ENCODE measurements around the gene RNF113B. TPM values are rescaled to one million over a fixed set of nuclear protein-coding genes. Genes with fewer than 3 reads are reported as not detected.

RNF113B gene
- total RNA-seq, 2 experiments from 2014 or later = not detected

- H3K36me3 Mint-ChIP-seq (ENCODE audit: low read depth) = no peaks in the 10 kb centered on the region
These were observed 38.4 kb upstream of the RNF113B start for GRCh38 chr13:98215508-98215907.

DNA sequence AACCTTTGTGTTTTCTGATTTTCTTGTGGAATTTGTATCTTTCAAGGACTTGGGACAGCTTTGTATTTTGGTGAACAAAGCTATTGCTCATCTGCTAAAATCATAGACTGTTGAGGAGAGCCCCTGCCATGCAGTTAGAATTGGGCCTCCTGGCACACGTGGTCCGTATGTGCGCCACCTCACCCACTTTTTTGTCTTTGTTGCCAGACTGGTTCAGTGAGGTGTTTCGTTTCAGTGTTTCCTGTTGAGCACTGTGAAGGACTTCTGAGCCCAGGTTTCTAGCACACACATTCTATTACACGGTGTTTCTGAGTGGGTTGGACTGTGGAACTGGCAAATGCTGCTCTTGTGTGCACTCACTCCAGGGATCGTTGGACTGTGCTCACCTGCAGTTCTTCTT lies 37.6 kb upstream of the RNF113B start:
- DNase-seq = no peak
- Mint-ChIP-seq H3K4me3 (no peak overlapping the region), H3K4me1 (no peaks in the 10 kb centered on the region), H3K9me3 (no peaks in the 10 kb centered on the region), H3K27ac (no peak overlapping the region), H3K27me3 (peaks cover 1% of the 10 kb centered on the region), H3K36me3 (ENCODE audit: low read depth) (no peaks in the 10 kb centered on the region)
- ChIA-PET POLR2A (no interaction called here), CTCF (no interaction called here)

More at GRCh38 chr13:98215508-98215907, 38.4 kb upstream of the RNF113B start:
- H3K27me3 Mint-ChIP-seq = peaks cover 1% of the 10 kb centered on the region
- ChIA-PET POLR2A (no interaction called here), CTCF (no interaction called here)
- no peak for DNase-seq
- H3K4me1 Mint-ChIP-seq = no peaks in the 10 kb centered on the region
- no peak overlapping the region for H3K4me3 Mint-ChIP-seq
- no peaks in the 10 kb centered on the region for H3K9me3 Mint-ChIP-seq
- no peak overlapping the region for H3K27ac Mint-ChIP-seq

DNA sequence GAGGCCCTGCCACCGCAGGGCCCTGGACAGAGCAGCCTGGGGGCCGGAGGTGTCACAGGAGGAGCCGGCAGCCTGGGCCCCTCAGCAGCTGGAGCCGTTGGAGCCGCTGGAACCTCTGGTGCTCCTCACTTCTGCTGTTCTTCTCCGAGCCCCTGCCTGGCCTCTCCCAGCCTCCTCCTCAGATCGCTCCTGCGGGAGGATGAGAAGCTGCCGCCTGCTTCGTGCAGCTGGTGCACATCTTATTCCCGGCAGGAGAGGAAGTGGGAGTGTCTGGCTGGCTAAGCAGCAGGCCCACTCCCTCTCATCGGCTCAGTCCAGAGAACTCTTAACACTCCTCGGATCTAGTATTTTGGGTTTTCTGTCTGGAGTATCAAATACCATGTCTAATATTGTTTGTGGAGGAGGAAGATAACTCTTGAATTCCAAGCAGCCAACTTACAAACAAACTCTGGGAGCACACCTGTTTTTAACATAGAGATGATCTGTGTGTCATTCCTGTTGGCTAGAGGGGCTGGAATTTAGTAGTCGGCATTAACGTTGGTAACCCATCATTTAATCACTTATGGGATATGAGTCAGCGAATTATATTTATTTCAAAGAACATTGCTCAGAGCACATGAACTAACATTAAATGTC lies 37.1 kb upstream of the RNF113B start:
- H3K9me3 Mint-ChIP-seq = no peaks in the 10 kb centered on the region
- H3K4me1 Mint-ChIP-seq = no peaks in the 10 kb centered on the region
- H3K36me3 Mint-ChIP-seq (ENCODE audit: low read depth) = no peaks in the 10 kb centered on the region
- no peak overlapping the region for H3K4me3 Mint-ChIP-seq
- peaks cover 1% of the 10 kb centered on the region for H3K27me3 Mint-ChIP-seq
- ChIA-PET POLR2A (no interaction called here), CTCF (no interaction called here)
- H3K27ac Mint-ChIP-seq = no peak overlapping the region
- DNase-seq = no peak

GRCh38 chr13:98213354-98213753 lies 36.3 kb upstream of the RNF113B start:
- ChIA-PET CTCF (no interaction called here), POLR2A (no interaction called here)
- Mint-ChIP-seq H3K27me3 (no peaks in the 10 kb centered on the region), H3K4me1 (no peaks in the 10 kb centered on the region), H3K9me3 (peaks cover 3% of the 10 kb centered on the region), H3K36me3 (ENCODE audit: low read depth) (no peaks in the 10 kb centered on the region), H3K27ac (no peak overlapping the region), H3K4me3 (no peak overlapping the region)
- no peak for DNase-seq

- Mint-ChIP-seq H3K4me1 (no peaks in the 10 kb centered on the region), H3K27ac (no peak overlapping the region), H3K27me3 (no peaks in the 10 kb centered on the region), H3K9me3 (peaks cover 3% of the 10 kb centered on the region), H3K36me3 (ENCODE audit: low read depth) (no peaks in the 10 kb centered on the region), H3K4me3 (no peak overlapping the region)
- CTCF ChIA-PET = interaction anchor here (0.6 kb wide), 1 partner anchor 19 kb away, joined by 4 read pairs; no protein-coding TSS in a partner anchor
- POLR2A ChIA-PET = no interaction called here
- no peak for DNase-seq
These were observed 35.7 kb upstream of the RNF113B start for GRCh38 chr13:98212763-98213162.

- no peaks in the 10 kb centered on the region for H3K36me3 Mint-ChIP-seq (ENCODE audit: low read depth)
These were observed 31.5 kb upstream of the RNF113B start for GRCh38 chr13:98208606-98209005.

DNA sequence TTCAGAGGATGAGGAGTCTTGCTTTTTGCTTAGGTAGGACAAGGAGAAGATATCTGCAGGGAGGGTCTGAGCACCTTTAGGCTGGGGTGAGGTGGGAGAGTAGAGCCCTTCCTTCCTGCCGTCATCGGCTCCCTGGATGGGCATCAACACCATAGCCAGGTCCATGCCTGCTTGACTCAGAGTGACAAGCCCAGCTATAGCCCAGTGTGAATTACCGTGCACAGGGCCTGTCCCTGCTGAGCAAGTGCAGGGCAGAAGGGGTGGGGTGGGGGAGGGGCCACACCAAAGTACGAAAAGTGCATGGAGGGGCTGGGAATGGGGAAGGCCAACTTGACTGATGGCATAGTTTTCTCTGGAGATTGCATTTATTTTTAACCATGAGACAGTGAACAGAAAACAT lies 30.3 kb upstream of the RNF113B start:
- H3K4me1 Mint-ChIP-seq = no peaks in the 10 kb centered on the region
- ChIA-PET CTCF (no interaction called here), POLR2A (no interaction called here)
- peaks cover 4% of the 10 kb centered on the region for H3K27me3 Mint-ChIP-seq
- no peaks in the 10 kb centered on the region for H3K36me3 Mint-ChIP-seq (ENCODE audit: low read depth)
- H3K27ac Mint-ChIP-seq = no peak overlapping the region
- no peak overlapping the region for H3K4me3 Mint-ChIP-seq
- no peak for DNase-seq
- H3K9me3 Mint-ChIP-seq = peaks cover 3% of the 10 kb centered on the region

More at GRCh38 chr13:98208606-98209005, 31.5 kb upstream of the RNF113B start:
- ChIA-PET POLR2A (no interaction called here), CTCF (no interaction called here)
- Mint-ChIP-seq H3K9me3 (peaks cover 3% of the 10 kb centered on the region), H3K4me1 (no peaks in the 10 kb centered on the region), H3K27me3 (peaks cover 3% of the 10 kb centered on the region), H3K27ac (no peak overlapping the region), H3K4me3 (no peak overlapping the region)
- no peak for DNase-seq

DNA sequence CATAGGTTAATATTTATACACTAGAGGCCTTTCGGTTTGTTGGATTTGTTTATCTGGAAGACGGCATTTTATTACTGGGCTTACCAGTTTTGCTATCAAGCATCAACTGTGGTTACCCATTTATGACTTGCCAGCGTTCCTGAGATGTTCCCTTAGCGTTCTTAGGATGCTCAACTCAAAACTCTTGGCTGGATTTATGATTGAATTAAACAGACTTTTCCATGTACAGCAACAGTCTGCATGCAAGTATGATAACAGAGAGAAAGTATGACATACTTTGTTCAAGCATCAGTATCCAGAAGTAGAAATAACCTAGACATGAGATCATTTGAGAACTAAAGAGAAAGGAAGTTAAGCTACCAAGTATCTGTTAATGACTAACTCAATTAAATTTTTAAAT lies 29.9 kb upstream of the RNF113B start:
- ChIA-PET POLR2A (no interaction called here), CTCF (no interaction called here)
- H3K4me3 Mint-ChIP-seq = no peak overlapping the region
- H3K36me3 Mint-ChIP-seq (ENCODE audit: low read depth) = no peaks in the 10 kb centered on the region
- peaks cover 3% of the 10 kb centered on the region for H3K9me3 Mint-ChIP-seq
- no peak overlapping the region for H3K27ac Mint-ChIP-seq
- no peak for DNase-seq
- H3K27me3 Mint-ChIP-seq = peaks cover 5% of the 10 kb centered on the region
- H3K4me1 Mint-ChIP-seq = no peaks in the 10 kb centered on the region

DNA sequence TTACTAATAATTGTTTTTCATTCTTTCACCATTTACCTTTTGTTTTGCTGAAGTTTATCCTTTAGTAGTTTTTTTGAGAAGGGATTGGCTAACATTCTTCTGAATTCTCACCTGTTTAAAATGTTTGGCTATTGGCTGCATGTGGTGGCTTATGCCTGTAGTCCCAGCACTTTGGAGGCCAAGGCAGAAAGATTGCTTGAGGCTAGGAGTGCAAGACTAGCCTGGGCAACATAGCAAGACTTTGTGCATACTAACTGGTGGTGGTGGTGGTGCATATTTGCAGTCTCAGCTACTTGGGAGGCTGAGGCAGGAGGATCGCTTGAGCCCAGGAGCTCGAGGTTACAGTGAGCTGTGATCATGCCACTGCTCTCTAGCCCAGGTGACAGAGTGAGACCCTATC lies 27.5 kb upstream of the RNF113B start:
- Mint-ChIP-seq H3K4me3 (no peak overlapping the region), H3K27ac (no peak overlapping the region), H3K27me3 (peaks cover 6% of the 10 kb centered on the region), H3K36me3 (ENCODE audit: low read depth) (no peaks in the 10 kb centered on the region), H3K9me3 (peaks cover 3% of the 10 kb centered on the region), H3K4me1 (no peaks in the 10 kb centered on the region)
- no peak for DNase-seq
- POLR2A ChIA-PET = no interaction called here
- CTCF ChIA-PET = no interaction called here

GRCh38 chr13:98203646-98204326 lies 26.7 kb upstream of the RNF113B start:
- H3K36me3 Mint-ChIP-seq (ENCODE audit: low read depth) = no peaks in the 10 kb centered on the region
- peaks cover 6% of the 10 kb centered on the region for H3K27me3 Mint-ChIP-seq
- ChIA-PET CTCF (no interaction called here), POLR2A (no interaction called here)
- H3K9me3 Mint-ChIP-seq = peaks cover 3% of the 10 kb centered on the region
- H3K4me3 Mint-ChIP-seq = no peak overlapping the region
- no peak for DNase-seq
- no peaks in the 10 kb centered on the region for H3K4me1 Mint-ChIP-seq
- no peak overlapping the region for H3K27ac Mint-ChIP-seq

- Mint-ChIP-seq H3K4me3 (no peak overlapping the region), H3K36me3 (ENCODE audit: low read depth) (no peaks in the 10 kb centered on the region), H3K27me3 (peaks cover 6% of the 10 kb centered on the region), H3K9me3 (no peaks in the 10 kb centered on the region), H3K27ac (no peak overlapping the region), H3K4me1 (no peaks in the 10 kb centered on the region)
- CTCF ChIA-PET = no interaction called here
- POLR2A ChIA-PET = no interaction called here
- no peak for DNase-seq
These were observed 24.9 kb upstream of the RNF113B start for GRCh38 chr13:98201984-98202383.

DNA sequence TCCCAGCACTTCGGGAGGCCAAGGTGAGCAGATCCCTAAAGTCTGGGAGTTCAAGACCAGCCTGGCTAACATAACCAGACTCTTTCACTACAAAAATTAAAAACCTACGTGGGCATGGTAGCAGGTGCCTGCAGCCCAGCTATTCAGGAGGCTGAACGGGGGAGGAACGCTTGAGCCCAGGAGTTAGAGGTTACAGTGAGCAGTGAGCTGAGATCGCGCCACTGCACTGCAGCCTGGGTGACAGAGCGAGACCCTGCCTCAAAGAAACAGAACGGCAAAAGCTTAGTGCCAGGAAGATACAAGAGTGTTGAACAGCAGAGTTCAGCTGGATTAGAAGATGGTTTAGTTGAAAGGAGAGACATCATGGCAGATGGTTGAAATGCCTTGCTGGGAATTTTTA lies 24.1 kb upstream of the RNF113B start:
- ChIA-PET POLR2A (no interaction called here), CTCF (no interaction called here)
- H3K36me3 Mint-ChIP-seq (ENCODE audit: low read depth) = no peaks in the 10 kb centered on the region
- no peak for DNase-seq
- no peak overlapping the region for H3K4me3 Mint-ChIP-seq
- no peaks in the 10 kb centered on the region for H3K9me3 Mint-ChIP-seq
- peaks cover 6% of the 10 kb centered on the region for H3K27me3 Mint-ChIP-seq
- H3K4me1 Mint-ChIP-seq = no peaks in the 10 kb centered on the region
- no peak overlapping the region for H3K27ac Mint-ChIP-seq

DNA sequence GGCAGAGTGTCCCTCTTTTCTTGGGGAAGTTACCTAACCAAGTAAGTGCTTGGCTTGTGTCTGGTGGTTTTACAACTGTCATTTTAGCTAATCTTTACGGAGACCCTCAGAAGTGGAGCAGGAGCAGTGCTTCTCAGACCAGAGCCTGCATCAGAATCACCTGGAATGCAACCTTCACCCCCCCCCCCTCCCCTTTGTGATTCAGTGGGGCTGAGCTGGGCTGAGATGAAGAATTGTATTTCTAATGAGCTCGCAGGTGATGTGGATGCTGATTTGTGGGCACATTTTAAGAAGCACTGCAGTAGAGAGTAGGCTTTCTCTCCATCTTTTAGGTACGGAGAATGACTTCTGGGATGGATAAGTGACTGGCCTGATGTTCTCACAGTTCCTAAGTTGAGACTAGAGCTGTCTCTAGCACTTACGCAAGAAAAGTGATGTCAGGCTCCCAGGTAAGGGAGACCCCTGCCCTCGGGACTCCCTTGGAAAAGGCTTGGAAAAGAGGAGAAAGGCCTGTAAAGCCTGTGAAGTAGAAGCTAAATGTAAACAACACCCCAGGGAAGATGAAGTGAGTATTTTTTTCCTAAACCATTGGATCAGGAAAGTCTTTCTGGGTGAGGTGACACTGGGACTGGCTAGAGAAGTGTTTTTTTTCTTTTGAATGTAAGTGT lies 23.3 kb upstream of the RNF113B start:
- Mint-ChIP-seq H3K4me1 (no peaks in the 10 kb centered on the region), H3K9me3 (no peaks in the 10 kb centered on the region), H3K27me3 (peaks cover 6% of the 10 kb centered on the region), H3K27ac (no peak overlapping the region), H3K36me3 (ENCODE audit: low read depth) (no peaks in the 10 kb centered on the region), H3K4me3 (no peak overlapping the region)
- POLR2A ChIA-PET = no interaction called here
- CTCF ChIA-PET = no interaction called here
- no peak for DNase-seq

GRCh38 chr13:98199480-98199879 lies 22.4 kb upstream of the RNF113B start:
- Mint-ChIP-seq H3K27ac (no peak overlapping the region), H3K4me3 (no peak overlapping the region), H3K36me3 (ENCODE audit: low read depth) (no peaks in the 10 kb centered on the region), H3K4me1 (no peaks in the 10 kb centered on the region), H3K27me3 (peaks cover 6% of the 10 kb centered on the region), H3K9me3 (no peaks in the 10 kb centered on the region)
- no peak for DNase-seq
- POLR2A ChIA-PET = no interaction called here
- CTCF ChIA-PET = no interaction called here
